Prostate gland (tissue), 2 donors: ENCODE measurements around the gene PTPRH. TPM values are rescaled to one million over a fixed set of nuclear protein-coding genes. Genes with fewer than 3 reads are reported as not detected.

ENCODE experiments used
- DNase-seq: peaks from one replicate; pipeline ENCODE4 v3.0.0-alpha.2; 2019; ENCODE audit warnings: low spot score
- H3K27ac ChIP-seq, 2 donors: fragments of 200-600 bp; sonication (generic); 2 replicates each; pipeline ENCODE4 v1.5.1; 2017 to 2019
- H3K27me3 ChIP-seq: fragments of 200-600 bp; sonication (generic); replicated peaks from 2 replicates; pipeline ENCODE4 v1.5.1; 2019; ENCODE audit not compliant: insufficient read depth
- H3K36me3 ChIP-seq, 2 donors: fragments of 200-600 bp; sonication (generic); 1 replicate in 1 of 2; 2 replicates in 1 of 2; pipeline versions ENCODE4 v1.5.1 to v1.8.1; 2017 to 2019
- H3K4me1 ChIP-seq: fragments of 200-600 bp; sonication (generic); replicated peaks from 2 replicates; pipeline ENCODE4 v1.5.1; 2019
- H3K4me3 ChIP-seq, 2 donors: fragments of 200-600 bp; sonication (generic); 2 replicates each; pipeline ENCODE4 v1.5.1; 2017 to 2019
- H3K9me3 ChIP-seq: fragments of 200-600 bp; sonication (generic); 2 replicates; pipeline ENCODE4 v1.5.1; 2017
- CTCF ChIP-seq, 4 experiments: fragments of 200-600 bp in 2 of 4; fragments of 450-650 bp in 2 of 4; sonication (generic) in 2 of 4; IDR thresholded peaks; 1 replicate in 3 of 4; 2 replicates in 1 of 4; pipeline ENCODE4 v1.5.1; 2016 to 2019; ENCODE audit warnings: antibody characterized with exemption in 4 of 4, mild to moderate bottlenecking in 2 of 4, moderate library complexity in 2 of 4
- POLR2A ChIP-seq: fragments of 450-650 bp; IDR thresholded peaks from one replicate; pipeline ENCODE4 v1.6.1; 2016; ENCODE audit warnings: antibody characterized with exemption, mild to moderate bottlenecking
- POLR2AphosphoS5 ChIP-seq: sonication (generic); formaldehyde crosslinking; IDR thresholded peaks from one replicate; pipeline ENCODE4 v1.6.1; 2017; ENCODE audit warnings: antibody characterized with exemption
- WGBS: methylation state at CpG from one replicate; pipeline ENCODE4 v1.1.5; 2018; 5-methylcytosine and 5-hydroxymethylcytosine counted together
- intact Hi-C: fragments of 100-400 bp; cut with DNase I; formaldehyde crosslinking; loops from one replicate; pipeline ENCODE4 v1.14.2; 2022
- total RNA-seq, 2 donors: library from RNA; depleted of rRNA; stranded (reverse); fragments of >200 nt; gene quantifications; one replicate each; pipeline ENCODE4 v1.1.0, GENCODE V29; 2016

PTPRH gene
- total RNA-seq, 2 donors from 2014 or later: 4.0 TPM; not detected in 1

DNA sequence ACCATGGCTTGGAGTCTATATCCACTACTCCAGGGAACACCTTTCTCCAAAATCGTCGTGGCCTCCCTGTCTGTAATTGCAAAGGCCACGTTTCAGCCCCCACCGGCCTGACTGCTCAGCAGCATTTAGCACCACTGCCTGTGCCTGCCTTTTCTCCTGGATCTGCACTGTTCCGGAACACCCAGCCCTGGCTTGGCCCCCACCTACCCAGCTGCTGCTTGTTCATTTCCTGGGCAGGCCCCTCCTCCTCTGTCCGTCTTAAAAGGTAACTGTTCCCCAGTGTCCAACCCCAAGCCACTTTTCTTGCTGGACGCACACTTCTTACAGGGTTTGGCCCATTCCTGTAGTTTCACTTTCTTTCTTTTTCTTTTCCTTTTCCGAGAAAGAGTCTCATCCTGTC is 20.7 kb downstream of the PTPRH start:
- H3K36me3 ChIP-seq: no peaks in the 10 kb centered on the region
- intact Hi-C loops: no loop called here
- no peaks in the 10 kb centered on the region for H3K9me3 ChIP-seq
- WGBS: 57% methylated on average over 8 of the region's 8 CpGs
- no peak overlapping the region for H3K4me3 ChIP-seq
- no peak for DNase-seq
- peaks cover 4% of the 10 kb centered on the region for H3K27me3 ChIP-seq
- no peak overlapping the region for H3K27ac ChIP-seq
- no peaks in the 10 kb centered on the region for H3K4me1 ChIP-seq
- TF ChIP-seq CTCF (IDR thresholded peaks at IDR 0.05) (no peak), POLR2A (no peak), POLR2AphosphoS5 (no peak)

DNA sequence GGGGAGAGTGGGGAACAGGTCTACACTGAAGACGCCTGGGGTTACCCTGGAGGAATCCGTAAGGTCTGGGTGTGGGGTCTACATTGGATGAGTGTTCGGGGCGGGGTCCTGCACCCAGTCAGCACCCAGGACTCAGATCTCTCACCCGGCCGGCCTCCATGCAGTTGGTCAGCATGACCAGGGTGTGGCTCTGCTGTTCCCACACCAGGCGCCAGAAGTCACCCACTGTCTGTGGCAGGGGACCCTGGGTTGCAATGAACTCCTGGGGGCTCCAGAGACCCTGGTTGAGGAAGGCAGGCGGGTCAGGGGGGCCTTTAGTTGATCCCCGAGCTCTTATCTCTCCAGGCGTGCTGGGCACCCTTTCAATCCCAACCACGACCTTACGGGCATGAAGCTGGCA is 23.2 kb downstream of the PTPRH start:
- H3K4me3 ChIP-seq: no peak overlapping the region
- no peaks in the 10 kb centered on the region for H3K36me3 ChIP-seq
- 80% methylated on average over 12 of the region's 12 CpGs for WGBS
- no peaks in the 10 kb centered on the region for H3K4me1 ChIP-seq
- DNase-seq: no peak
- peaks cover 9% of the 10 kb centered on the region for H3K27me3 ChIP-seq
- intact Hi-C loops: no loop called here
- H3K9me3 ChIP-seq: no peaks in the 10 kb centered on the region
- no peak for TF ChIP-seq POLR2AphosphoS5
- no peak for TF ChIP-seq POLR2A
- no peak for TF ChIP-seq CTCF (IDR thresholded peaks at IDR 0.05)
- H3K27ac ChIP-seq: no peak overlapping the region

- DNase-seq: no peak
- no peak overlapping the region for H3K4me3 ChIP-seq
- no peak overlapping the region for H3K27ac ChIP-seq
- intact Hi-C loops: no loop called here
- 75% methylated on average over 14 of the region's 20 CpGs for WGBS
- peaks cover 30% of the 10 kb centered on the region for H3K27me3 ChIP-seq
- H3K4me1 ChIP-seq: no peaks in the 10 kb centered on the region
- no peaks in the 10 kb centered on the region for H3K9me3 ChIP-seq
- TF ChIP-seq POLR2A (no peak), POLR2AphosphoS5 (no peak), CTCF (IDR thresholded peaks at IDR 0.05) (no peak)
- H3K36me3 ChIP-seq: no peaks in the 10 kb centered on the region
Measured at GRCh38 chr19:55181740-55182139, 27.6 kb downstream of the PTPRH start.

GRCh38 chr19:55179606-55180484 is 29.5 kb downstream of the PTPRH start, which contains the start of gene SYT5:
TSS of gene SYT5 (minus strand) at chr19:55180289. CDS start at chr19:55179041, 1,248 bp downstream.
- DNase-seq: no peak
- intact Hi-C loops: no loop called here
- peaks cover 32% of the 10 kb centered on the region for H3K27me3 ChIP-seq
- no peaks in the 10 kb centered on the region for H3K36me3 ChIP-seq
- no peak within 1 kb of the TSS for H3K27ac ChIP-seq
- H3K9me3 ChIP-seq: no peaks in the 10 kb centered on the region
- 4% methylated on average over 64 of the region's 68 CpGs for WGBS
- H3K4me1 ChIP-seq: no peaks in the 10 kb centered on the region
- TF ChIP-seq CTCF (IDR thresholded peaks at IDR 0.05) (no peak), POLR2A (no peak), POLR2AphosphoS5 (no peak)
- peak within 1 kb of the TSS in 1 of 2 donors; percentile 15 for H3K4me3 ChIP-seq
